GM12864 (cell line): Measurements from ENCODE around the gene ADAMTS15.

Experiments
- DNase-seq: peaks from one replicate; pipeline ENCODE4 v3.0.0-alpha.2; 2011; ENCODE audit warnings: low read depth
- H3K4me3 ChIP-seq: 2 replicates; pipeline ENCODE4 v1.5.1; 2011; ENCODE audit warnings: mild to moderate bottlenecking, low read depth, low read length, control low read depth
- TF ChIP-seq, protein P1 (sequence below): IDR thresholded peaks from 2 replicates; pipeline ENCODE4 v1.5.1; 2011; ENCODE audit warnings: low read depth, mild to moderate bottlenecking, moderate library complexity, low read length, control low read depth, inconsistent platforms; ENCODE audit errors: missing control alignments

Gene ADAMTS15

DNA sequence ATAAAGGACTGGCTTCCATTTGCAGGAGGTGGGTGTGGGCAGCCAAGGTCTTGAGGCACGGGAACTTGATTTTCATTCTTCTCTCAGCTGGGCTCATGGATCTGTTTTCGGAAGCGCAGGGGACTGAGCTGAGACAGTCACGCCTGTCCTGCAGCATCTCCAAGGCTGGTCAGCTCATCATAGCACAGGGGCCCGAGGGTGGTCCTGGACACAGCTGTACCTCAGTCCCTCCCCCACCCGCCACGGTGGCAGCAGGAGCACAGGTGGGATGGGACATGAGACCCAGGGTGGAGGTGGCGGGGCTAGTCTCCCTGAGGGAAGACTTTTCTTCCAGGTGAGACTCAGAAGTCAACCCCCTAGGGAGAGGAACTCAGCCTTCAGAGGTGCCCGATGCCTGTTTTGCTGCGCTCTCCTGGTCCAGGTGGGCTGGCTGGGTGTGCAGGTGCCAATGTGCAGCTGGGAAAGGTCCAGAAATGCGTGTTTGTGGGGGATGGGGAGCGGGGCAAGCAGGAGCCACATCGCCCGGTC, 23.8 kb upstream of the ADAMTS15 start:
- TF ChIP-seq, protein P1, sequence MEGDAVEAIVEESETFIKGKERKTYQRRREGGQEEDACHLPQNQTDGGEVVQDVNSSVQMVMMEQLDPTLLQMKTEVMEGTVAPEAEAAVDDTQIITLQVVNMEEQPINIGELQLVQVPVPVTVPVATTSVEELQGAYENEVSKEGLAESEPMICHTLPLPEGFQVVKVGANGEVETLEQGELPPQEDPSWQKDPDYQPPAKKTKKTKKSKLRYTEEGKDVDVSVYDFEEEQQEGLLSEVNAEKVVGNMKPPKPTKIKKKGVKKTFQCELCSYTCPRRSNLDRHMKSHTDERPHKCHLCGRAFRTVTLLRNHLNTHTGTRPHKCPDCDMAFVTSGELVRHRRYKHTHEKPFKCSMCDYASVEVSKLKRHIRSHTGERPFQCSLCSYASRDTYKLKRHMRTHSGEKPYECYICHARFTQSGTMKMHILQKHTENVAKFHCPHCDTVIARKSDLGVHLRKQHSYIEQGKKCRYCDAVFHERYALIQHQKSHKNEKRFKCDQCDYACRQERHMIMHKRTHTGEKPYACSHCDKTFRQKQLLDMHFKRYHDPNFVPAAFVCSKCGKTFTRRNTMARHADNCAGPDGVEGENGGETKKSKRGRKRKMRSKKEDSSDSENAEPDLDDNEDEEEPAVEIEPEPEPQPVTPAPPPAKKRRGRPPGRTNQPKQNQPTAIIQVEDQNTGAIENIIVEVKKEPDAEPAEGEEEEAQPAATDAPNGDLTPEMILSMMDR, result no peak
- no peak overlapping the region for H3K4me3 ChIP-seq
- no peak for DNase-seq

DNA sequence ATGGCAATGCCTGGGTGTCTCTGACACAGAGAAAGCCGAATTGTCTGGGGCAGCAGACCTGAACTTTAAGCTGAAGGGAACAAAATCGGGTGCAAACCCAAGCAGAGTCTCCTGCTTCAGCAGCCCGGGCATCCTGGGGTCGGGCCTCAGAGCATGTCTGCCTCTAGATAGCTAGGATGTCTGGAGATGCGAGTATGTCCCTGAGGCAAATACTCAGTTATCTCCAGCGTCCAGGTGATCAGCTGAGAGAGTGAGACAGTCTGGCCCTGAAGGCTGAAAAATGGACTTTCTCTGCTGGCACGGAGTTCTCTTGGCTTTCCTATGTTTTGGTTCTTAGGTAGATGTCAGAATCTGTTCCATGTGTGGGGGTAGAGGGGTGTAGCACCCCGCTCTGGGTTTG, 23.3 kb upstream of the ADAMTS15 start:
- TF ChIP-seq, protein P1, result no peak
- DNase-seq, result no peak
- H3K4me3 ChIP-seq, result no peak overlapping the region

DNA sequence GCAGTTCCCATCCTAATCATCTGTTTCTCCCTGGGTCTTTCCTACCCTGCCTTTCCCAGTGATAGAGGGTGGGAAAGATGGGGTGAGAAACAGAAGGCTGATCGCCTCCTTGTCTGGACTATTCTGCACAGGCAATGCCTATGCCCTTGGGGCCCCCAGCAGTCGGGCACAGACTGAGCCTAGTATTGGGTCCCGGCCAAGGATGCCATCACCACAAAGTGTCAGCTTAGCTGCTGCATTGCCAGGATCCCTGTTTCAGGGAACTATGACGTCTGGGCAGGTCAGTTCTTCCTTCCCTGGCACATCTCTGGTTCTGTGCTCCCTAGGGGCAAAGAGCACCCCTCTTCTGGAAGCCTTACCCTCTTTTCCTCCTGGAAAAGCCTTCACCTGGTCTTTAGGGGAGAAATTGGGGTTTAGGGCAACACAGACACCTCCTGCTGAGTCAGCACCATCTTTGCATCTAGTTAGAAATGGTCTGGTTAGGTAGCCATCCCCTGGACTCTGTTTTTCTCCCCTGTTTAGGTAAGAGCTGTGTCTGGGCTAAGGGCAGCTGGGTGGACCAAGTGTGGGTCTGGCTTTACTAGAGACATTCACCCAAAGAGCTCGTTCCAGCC, 22.1 kb upstream of the ADAMTS15 start:
- no peak overlapping the region for H3K4me3 ChIP-seq
- TF ChIP-seq, protein P1, result no peak
- no peak for DNase-seq

DNA sequence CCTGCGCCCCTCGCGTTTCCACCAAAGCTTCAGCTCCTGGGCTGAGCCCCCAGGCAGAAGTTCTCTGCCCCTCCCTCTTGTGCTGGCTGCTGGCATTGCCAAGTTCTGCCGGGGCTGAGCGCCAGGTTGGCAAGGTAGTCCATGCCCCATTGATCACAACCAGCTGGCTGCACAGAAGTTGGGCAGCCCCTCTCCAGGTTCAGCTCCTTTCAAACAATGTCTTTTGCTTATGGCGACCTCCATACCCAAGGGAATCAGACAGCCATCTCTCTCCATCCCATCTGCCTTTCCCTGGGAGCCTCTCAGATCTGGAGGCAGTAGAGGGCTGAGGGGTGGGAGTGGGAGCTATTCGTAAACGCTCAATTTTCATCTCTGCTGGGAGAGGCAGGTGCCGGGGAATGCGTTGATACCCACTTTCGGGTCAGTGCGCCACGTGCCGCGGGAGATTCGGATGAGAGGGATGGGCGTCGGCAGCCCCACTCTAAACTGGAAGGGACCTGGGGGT, 21.6 kb upstream of the ADAMTS15 start:
- H3K4me3 ChIP-seq, result no peak overlapping the region
- TF ChIP-seq, protein P1, result no peak

DNA sequence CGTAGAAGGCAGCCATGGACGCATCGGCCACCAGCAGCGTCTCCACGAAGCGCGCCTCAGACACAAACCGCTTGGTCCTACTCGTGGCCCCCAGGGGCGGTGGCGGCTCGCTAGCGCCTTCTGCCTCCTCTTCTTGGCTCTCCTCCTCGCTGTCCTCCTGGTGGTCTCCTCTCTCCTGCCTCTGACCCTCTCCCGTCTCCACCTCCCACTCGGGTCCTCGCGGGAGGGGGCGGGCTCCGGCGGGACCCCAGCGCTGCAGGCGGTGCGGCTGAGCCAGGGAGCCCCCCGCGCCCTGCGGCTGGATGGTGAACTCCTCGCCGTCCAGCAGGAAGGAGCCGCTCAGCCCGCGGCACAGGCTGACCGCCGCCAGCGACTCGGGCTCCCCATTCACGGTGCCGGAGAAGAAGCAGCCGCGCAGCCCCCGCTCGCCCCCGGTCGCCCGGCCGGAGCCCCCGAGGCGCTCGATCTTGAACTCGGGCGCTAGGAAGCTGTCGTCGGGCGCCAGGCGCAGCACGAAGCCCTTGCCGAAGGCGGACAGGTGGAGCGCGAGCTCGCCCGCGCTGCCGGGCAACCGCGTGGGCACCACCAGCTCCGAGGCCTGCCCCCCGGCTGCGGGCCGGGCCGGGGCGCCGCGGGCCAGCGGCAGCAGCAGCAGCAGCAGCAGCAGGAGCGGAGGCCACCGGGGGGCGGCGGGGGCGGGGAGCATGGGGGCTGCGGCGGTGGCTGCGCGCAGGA, 20.7 kb upstream of the ADAMTS15 start:
- TF ChIP-seq, protein P1, result no peak
- H3K4me3 ChIP-seq, result no peak overlapping the region
- no peak for DNase-seq

More for the DNA sequence above, 21.6 kb upstream of the ADAMTS15 start:
- DNase-seq, result no peak

DNA sequence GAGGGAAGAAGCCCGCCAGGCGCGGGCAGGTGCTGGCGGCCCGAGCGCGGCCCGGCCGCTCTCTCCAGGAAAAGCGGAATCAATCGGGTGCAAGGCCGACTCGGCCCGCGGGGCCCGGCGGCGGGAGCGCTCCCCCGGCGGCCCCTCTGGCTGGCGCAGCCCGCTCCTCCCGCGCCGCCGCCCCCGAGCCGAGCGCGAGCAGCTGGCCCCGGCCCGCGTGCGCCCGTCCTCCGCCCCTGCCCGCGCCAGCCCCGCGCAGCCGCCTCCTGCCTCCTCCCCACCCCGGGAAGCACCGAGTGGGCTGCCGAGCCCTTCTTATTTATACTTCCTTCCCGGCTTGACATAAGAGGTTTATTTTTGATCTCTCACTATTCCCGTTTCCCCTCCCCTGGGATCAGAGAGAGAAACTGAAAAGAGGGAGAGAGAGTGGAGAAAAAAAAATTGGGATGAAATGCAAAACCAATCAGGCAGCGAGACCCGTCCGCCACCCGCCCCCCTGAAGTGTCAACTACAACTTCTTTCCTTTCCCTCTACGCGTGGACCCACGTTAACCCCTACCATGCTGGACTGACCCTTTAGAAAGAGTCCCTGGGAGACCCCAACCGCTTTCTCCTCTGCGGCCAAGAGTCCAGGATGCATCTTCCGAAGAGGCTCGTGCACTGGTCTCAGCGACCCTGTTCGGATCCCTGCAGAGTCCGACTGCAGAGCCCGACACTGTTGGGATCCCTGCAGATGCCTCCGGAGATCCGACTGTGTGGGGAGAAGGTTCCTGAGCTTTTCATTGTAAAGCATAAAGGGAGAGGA, 19.9 kb upstream of the ADAMTS15 start, which contains the start of gene ADAMTS8:
Gene ADAMTS8 (minus strand): TSS at position 294 of the 804 bp plus-strand sequence. CDS start 323 bp downstream, outside the sequence.
- TF ChIP-seq, protein P1, result no peak
- DNase-seq, result no peak
- H3K4me3 ChIP-seq, result no peak within 1 kb of the TSS
